ENCODE data around the gene NR4A1.

The NR4A1 gene

DNA sequence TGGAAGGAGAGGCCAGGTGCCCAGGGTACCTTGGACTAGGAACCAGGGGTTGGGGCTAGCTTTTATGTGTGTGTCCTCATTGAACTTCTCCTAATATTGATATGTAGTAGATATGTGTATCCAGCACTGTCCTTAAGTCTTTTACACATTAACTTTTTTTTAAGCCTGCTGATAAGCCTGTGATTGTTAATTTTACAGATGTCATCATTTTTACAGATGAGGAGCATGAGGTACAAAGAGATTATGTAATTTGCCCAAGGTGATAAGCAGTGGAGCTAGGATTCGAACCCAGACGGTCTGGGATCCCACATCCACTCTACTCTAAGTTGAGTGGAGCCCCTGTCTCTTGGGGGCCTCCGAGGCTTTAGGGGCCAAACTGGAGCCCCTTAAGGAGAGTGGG lies 10.2 kb upstream of the NR4A1 start:
- no peak for DNase-seq (ENCODE audit: low read depth in 2 of 2, low spot score in 1 of 2)

DNA sequence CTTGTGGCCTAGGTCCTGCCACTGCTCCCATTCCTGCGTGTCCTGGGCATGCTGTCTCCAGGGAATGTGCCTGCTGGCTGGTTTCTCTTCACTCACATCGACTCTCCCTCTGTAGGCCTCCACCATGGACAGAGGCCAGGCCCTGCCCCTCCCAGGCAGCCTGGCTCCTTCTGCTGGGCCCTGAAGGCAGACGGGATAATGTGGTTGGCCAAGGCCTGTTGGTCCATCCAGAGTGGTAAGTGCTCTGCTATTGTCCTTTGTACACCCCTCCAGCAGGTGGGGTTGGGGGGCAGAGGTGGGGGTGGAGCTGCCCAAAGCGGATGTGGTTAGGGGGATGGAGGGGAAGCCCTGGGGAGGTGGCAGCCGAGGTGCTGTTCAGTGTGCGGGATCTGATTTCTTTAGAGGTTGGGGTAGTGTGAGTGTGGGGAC lies 9.5 kb upstream of the NR4A1 start:
- DNase-seq (ENCODE audit: low read depth in 2 of 2, low spot score in 1 of 2), result no peak

DNA sequence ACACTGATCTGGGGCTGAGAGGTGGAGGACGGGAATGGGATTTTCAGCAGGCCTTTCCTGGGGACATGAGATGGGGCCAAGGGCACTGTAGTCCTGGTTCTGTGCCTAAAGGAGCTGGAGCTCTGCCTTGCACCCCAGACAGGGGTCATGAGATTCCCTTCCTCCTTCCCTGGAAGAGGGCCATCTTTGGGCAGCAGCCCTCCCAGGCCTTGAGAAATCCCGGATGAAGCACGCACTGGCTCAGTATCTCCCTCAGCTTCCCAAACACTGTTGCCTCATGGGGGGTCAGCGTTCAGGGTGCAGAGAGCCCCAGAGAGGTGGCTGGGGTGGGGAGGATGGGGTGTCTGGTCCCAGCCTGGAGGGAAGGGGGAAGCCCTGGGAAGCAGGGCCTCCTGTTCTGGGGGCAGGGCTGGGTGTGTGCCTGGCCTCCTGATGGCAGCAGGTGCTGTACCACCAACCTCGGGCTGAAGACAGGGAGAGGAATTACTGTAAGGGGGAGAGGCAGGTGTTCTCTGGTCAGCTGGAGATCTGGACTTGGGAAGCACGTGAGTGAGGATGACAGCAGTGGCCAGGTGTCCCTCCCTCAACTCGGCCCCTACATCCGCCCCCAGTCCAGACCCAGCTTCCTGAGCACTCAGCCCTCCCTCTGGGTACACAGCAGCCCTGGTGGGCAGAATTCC lies 8.4 kb upstream of the NR4A1 start:
- DNase-seq (ENCODE audit: low read depth in 2 of 2, low spot score in 1 of 2), result no peak

DNA sequence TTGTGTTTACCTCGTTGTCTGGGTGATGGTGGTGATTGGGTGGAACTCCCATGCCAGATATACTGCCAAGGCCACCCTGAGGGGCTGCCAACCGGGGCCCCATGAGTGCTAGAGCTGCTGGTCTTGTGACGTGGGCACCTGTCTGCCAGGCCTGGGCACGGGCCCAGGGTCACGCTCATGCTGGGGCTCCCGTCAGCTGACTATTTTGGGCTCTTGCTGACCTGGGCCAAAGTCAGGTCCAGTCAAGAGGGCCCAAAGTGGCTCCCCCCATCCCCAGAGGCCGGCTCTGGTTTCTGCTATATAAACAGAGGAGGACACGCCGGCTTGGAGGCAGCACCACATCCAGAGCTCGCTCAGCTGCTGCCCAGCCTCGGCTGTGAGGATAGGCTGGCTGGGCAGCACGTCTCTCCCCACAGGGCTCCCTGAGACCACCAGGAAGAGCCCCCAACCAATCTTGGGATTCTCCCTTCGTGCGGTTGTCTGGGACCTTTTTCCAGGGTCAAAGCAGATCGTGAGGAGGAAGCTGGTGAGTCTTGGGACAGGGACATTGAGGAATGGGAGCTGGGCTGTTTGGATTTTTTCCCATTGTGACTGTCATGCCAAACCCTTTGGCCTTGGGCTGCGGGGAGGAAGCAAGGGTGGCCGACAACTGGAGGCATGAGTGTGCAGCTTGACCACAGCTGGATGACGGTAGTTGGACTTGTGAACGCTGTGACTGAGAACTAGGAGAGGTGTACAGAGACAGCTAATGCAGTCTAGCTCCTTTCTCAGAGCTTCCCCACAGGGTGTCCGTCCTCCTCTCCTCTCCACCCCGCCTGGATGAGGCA lies 7.6 kb upstream of the NR4A1 start:
- DNase-seq (ENCODE audit: low read depth in 2 of 2, low spot score in 1 of 2), result no peak

DNA sequence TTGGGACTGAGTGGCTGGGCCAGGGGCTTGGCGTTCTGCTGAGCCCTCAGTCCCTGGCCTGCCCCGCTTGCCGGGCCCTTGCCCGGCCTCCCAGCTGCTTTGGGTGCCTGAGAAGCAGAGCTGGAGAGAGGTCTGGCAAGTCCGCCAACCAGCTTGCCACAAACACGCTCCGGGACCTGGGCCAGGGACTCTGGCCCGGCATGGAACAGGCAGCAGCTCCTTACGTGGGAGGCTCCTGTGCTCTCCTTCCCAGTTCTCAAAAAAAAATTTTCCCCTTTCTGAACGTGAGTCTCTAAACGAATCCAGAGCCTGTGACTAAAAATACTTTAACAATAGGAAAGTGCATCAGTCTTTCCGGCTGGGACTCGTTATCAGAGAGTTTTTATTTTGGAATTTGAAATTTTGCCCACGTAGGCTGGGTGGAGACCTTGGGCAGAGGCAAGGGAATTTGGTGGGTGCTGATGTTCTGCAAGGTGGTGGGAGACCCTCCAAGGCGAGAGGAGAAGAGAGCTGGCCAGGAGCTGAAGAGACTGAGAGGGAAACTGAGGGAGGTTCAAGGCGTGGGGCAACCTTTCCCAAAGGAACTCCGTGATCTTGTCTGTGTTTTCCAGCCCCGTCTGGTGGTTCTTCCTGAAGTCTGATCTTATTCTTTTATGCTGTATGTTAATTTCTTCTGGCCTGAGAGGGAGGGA lies 6.8 kb upstream of the NR4A1 start:
- no peak for DNase-seq (ENCODE audit: low read depth in 2 of 2, low spot score in 1 of 2)

DNA sequence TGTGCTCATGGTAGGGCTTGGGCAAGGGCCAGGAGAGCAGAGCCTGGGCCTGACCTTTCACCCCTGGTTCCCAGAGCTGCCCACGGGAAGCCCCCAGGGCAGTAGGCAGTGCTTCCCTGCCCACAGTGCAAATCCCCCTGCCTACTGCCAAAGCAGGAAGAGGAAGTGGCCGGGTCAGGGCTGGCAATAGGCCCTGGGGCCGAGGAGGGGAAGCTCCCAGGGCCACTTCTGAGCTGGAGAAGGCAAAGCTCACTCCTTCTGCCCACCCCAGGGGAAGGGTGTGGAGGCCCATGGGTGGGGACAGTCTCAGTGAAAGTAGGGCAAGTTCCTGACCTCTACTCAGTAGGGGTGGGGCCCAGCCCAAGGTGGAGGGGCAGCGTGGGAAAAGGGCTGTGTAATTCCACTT lies 5.4 kb upstream of the NR4A1 start:
- no peak for DNase-seq (ENCODE audit: low read depth in 2 of 2, low spot score in 1 of 2)

DNA sequence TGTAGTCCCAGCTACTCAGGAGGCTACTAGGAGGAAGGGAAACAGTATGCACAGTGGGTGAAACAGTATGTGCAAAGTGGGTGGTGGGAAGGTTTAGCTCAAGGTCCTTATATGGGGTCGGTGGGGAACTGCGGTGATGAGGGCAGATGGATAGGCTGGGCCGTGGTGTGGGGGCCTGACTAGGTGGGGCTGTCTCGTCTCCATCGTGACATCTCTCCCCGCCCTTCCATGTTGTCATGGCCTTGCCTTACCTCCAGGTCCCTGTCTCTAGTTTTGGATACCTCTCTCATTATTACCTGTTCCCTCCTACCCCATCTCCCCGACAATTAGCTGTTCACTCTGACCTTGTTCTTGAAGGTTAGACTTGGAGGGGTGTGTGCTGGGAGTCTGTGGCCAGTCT lies 4.4 kb upstream of the NR4A1 start:
- no peak for DNase-seq (ENCODE audit: low read depth in 2 of 2, low spot score in 1 of 2)

DNA sequence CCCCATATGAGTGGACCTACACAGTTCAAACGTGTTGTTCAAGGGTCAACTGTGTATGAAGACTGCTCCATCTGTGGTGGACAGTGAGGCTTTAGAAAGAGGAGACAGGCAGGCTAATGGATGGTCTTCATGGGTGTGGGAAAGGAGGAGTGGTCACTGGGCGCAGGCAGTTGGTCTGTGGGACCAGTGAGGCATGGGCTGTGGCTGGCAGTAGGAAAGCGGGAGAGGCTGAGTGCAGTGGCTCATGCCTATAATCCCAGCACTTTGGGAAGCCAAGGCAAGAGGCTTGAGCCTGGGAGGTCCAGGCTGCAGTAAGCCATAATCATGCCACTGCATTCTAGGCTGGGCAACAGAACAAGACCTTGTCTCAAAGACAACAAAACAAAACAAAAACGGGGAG lies 2.0 kb upstream of the NR4A1 start:
- DNase-seq (ENCODE audit: low read depth in 2 of 2, low spot score in 1 of 2), result no peak

DNA sequence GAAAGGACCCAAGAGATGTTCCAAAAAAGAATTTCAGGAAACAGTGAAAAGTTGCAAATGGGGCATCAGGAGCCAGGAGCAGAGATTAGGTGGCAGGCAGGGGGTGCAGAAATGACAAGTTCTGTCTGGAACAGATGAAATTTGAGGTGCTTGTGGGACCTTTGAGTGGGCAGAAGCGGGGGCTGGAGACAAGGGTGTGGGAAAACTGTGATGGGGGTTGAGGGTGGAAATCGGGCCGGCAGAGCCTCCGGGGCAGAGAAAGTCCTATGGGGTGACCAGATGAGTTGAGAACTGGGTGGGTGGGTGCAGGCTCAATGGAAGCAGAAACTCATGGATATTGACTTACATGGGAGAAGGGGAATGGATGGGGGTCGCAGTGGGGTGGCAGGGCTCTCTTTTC lies 1.6 kb upstream of the NR4A1 start:
- no peak for DNase-seq (ENCODE audit: low read depth in 2 of 2, low spot score in 1 of 2)

DNA sequence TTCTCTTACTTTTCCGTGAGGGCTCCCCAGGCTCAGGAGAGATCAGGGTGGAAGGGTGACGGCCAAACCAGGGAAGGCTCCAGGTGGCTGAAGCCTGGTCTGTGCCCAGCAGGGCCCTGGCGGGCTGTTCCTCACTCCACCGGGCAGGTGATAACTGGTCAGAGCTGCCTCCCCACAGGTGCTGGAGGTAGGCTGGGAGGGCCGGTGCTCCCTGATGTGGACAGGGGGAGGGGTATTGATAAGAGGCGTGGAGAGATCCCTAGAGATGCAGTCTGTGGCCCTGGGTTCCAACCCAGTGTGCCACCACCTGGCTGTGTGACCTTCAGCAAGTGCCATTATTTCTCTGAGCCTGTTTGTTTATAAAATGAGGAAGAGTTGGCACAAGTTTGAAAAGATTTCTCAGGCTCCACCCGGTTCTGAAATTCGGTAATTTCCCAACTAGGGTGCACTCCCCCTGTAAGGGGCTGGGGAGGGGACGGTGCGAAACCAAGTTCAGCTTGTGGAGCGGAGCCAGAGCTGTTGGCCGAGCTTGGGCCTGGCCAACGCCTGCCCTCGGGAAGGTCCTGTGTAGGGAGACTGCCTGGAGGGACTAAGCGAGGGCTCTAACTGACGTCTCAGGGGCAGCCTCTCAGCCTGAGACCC lies 1.0 kb upstream of the NR4A1 start:
- peak in 1 of 2 donors; percentile 20 for DNase-seq (ENCODE audit: low read depth in 2 of 2, low spot score in 1 of 2)

DNA sequence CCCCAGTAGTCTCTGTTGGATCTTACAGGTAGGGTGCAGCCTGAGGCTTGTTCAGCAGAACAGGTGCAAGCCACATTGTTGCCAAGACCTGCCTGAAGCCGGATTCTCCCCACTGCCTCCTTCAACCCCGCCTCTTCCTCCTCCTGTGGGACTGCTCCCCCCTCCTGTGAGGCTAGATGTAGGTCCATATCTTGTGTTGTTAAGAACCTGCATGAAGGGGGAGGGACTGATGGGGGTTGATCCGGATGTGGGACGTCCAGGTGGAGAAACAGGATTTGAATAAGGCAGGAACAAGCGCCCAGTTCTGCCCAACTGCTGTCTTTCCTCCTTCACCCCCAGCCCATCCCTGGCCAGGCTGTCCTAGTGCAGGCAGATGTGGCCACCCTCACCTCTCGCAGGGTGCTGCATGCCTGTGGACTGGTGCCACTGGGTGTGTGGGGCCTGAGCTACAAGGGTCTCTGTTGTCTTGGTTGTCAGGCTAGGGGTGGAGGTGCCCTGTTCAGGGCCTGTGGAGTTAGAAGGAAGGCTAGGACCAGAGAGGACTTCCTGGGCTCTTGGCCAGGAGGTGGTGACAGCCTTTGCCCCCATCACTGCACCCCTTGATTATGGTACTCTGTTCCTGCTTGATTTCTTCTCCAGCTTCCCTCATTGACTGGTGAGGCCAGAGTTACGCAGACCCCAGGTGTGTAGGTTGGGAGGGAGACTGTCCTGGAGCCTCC lies 1.4 kb downstream of the NR4A1 start:
- DNase-seq (ENCODE audit: low read depth in 2 of 2, low spot score in 1 of 2), result peak in 1 of 2 donors; percentile 15

DNA sequence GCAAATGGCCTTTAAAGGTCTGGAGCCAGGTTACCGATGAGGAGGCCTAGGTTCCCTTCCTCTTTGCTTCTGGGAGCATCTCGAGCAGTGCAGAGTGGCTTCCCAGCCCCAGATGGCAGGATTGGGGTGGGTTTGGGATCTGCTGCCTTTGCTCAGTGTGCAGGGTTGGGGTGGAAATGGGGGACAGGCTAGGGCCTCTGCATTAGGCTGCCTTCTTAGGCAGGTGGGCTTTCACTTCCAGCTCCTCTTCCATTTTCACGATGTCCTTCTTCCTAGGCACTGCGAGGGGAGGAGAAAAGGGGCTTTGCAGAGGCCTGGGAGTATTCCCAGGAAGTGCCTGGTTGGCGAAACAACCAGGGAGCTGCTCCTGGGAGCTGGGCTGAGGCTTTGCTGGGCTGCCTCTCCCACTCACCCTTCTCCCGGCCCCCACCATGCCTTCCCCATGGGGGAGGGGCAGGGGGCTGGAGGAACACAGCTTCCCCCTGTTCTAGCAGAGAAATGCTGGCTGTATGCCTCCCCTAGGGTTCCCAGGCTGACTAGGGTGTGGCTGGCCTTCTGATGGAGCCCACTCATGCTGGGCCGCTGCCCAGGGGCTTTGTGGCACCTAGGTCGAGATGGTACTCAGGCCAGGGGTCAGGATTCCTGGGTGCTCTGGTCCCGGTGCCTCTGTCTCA lies 2.4 kb downstream of the NR4A1 start:
- no peak for DNase-seq (ENCODE audit: low read depth in 2 of 2, low spot score in 1 of 2)

DNA sequence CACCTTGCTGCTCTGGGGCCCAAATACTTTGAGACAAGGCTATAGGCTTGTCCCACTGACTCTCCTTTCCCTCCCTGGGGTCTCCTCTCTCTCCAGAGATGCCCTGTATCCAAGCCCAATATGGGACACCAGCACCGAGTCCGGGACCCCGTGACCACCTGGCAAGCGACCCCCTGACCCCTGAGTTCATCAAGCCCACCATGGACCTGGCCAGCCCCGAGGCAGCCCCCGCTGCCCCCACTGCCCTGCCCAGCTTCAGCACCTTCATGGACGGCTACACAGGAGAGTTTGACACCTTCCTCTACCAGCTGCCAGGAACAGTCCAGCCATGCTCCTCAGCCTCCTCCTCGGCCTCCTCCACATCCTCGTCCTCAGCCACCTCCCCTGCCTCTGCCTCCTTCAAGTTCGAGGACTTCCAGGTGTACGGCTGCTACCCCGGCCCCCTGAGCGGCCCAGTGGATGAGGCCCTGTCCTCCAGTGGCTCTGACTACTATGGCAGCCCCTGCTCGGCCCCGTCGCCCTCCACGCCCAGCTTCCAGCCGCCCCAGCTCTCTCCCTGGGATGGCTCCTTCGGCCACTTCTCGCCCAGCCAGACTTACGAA lies 3.1 kb downstream of the NR4A1 start:
- peak in 1 of 2 donors; percentile 23 for DNase-seq (ENCODE audit: low read depth in 2 of 2, low spot score in 1 of 2)

DNA sequence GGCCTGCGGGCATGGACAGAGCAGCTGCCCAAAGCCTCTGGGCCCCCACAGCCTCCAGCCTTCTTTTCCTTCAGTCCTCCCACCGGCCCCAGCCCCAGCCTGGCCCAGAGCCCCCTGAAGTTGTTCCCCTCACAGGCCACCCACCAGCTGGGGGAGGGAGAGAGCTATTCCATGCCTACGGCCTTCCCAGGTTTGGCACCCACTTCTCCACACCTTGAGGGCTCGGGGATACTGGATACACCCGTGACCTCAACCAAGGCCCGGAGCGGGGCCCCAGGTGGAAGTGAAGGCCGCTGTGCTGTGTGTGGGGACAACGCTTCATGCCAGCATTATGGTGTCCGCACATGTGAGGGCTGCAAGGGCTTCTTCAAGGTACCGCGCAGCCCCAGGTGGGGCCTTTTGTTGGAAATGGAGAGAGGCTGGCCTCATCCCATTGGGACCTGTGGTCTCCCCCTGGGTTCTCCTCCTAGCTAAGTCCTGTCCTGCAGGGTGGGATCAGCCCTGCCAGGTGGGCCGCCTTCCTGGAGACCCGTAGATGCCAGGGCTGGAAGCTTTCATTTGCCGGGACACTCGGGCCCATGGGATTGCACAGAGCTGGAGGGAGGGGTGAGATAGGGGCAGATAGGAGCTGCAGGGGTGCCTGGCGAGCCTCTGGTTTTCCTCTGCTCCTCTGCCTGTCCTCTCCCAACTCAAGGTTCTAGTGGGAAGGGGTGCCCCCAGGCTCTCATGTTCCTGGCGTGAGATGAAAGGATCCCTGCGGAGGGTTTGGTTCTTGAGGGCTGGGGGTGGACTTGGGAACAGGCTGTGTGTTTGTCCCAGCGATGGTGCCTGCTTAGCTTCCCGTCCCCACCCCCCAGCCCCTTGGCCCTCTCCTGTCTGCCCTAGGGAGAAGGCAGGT lies 3.8 kb downstream of the NR4A1 start:
- peak in 1 of 2 donors; percentile 12 for DNase-seq (ENCODE audit: low read depth in 2 of 2, low spot score in 1 of 2)

DNA sequence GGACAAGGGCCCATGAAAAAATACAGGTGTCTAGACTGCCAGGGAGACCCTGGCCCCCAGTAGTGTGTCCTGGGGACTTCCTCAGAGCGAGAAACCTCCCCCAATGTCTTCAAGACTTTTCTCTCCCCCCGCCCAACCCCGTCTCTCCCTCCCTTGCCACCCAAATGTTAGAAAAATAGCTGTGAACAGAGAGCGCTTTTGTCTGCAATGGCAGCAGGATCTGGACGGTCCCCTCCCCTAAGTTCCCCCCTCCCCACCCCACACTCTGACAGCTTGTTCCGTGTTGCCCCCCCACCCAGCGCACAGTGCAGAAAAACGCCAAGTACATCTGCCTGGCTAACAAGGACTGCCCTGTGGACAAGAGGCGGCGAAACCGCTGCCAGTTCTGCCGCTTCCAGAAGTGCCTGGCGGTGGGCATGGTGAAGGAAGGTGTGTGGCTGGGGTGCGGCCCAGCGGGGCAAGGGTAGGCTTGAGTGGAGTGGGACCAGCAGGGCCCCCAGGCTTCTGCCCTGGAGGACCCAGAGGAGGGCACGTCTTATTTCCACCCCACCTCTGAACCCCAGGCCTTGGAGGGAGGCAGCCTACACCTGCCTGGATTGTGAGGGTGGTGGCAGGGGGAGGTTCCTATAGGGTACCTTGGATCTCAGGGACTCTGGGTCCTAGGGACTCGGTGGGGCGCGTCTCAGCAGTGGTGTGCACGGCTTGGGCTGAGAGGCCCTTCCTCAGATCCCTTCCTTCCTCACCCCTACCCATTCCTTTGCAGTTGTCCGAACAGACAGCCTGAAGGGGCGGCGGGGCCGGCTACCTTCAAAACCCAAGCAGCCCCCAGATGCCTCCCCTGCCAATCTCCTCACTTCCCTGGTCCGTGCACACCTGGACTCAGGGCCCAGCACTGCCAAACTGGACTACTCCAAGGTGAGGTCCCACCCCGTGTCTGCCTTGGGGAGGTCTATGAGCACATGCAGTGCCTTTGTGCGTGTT lies 4.8 kb downstream of the NR4A1 start:
- DNase-seq (ENCODE audit: low read depth in 2 of 2, low spot score in 1 of 2), result peak in 1 of 2 donors; percentile 19

DNA sequence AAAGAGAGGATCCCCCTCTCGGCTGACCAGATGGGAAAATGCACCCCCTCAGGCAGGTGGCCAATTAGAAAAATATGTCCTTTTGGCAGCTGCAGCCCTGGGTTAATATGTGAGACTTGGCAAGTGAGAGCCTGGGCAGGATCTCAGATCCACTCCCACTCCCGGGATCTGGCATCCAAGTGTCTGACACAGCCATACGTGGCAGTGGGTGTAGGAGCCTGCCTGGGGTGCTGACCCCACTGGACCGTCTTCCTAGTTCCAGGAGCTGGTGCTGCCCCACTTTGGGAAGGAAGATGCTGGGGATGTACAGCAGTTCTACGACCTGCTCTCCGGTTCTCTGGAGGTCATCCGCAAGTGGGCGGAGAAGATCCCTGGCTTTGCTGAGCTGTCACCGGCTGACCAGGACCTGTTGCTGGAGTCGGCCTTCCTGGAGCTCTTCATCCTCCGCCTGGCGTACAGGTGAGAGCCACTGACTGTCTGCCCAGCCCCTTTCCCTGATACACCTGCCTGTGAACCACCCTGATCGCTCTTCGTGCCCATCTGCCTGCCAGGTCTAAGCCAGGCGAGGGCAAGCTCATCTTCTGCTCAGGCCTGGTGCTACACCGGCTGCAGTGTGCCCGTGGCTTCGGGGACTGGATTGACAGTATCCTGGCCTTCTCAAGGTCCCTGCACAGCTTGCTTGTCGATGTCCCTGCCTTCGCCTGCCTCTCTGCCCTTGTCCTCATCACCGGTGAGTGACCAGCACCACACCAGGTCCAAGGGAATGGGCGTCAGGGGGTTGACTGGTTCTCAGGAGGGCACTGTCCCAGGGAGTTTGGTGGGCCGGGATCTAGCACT lies 5.8 kb downstream of the NR4A1 start:
- DNase-seq (ENCODE audit: low read depth in 2 of 2, low spot score in 1 of 2), result no peak
